Measurements from ENCODE around the gene STARD4.

The STARD4 gene, protein sequence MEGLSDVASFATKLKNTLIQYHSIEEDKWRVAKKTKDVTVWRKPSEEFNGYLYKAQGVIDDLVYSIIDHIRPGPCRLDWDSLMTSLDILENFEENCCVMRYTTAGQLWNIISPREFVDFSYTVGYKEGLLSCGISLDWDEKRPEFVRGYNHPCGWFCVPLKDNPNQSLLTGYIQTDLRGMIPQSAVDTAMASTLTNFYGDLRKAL

DNA sequence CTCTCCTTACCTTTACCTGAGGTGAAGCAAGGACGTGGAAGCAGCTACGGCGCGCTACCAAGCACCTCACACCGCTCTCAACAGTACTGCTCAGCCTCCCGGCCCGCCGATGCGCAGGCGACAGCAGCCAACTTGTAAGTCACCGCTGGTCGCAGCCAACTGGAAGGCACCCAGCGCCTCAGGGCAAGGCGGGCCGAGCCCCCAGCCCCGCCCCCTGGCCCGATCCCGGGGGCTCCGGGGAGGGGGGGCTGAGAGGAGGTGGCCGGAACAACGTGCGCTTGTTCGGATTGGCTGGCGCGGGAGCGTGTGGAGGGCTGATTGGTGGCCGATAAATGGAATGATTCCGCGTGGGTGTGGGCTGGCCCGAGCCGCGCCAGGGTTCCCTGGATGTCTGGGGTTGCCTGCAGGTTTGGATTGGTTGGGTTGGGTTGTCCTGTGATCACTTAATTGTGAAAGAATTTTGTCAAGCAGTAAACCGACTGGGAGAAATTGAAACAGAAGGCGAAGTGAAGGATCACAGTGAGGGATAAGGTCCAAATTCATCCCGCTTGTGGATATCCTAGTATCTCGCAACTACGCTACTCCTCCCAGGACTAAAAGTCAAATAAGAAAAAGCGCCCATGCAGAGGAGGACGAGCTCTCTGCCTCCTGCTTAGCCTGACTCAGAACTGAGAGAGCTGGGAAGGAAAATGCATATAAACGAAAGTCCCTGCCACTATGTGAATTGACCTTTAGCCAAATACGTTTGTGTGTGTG is at the start of gene STARD4:
STARD4 (minus strand) TSS at position 161 of the 756 bp plus-strand sequence. CDS start 5,102 bp downstream, outside the sequence.
- DNase-seq, result peak; percentile 99

DNA sequence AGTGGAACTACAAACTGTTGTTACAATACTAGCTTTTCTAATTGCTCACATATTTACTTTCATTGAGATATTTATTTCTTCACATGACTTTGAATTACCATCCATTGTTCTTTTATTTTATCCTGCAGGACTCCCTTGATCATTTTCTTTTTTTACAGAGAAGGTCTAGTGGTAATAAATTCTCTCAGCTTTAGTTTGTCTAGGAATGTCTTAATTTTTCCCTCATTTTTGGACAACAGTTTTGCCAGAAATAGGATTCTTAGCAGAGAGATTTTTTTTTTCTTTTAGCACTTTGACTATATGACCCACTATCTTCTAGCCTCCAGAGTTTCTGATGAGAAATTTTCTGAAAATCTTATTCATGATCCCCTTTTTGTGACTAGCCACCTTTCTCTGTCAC is 47.3 kb upstream of the STARD4 start:
- DNase-seq, result no peak

DNA sequence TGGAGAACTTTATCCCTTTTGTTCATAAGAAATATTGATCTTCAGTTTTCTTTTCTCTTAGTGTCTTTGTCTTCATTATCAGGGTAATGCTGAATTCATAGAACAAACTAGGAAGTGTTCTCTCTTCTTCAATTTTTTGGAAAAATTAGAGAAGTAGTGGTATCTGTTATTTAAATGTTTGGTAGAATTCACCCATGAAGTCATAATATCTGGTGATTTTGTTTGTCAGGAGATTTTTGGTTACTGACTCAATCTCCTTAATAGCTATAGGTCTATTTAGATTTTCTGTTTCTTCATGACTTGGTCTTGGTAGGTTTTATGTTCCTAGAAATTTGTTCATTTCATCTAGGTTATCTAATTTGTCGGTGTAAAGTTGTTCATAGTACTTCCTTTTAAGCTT is 45.4 kb upstream of the STARD4 start:
- DNase-seq, result no peak

GRCh38 chr5:111557111-111557510 is 44.8 kb upstream of the STARD4 start:
- no peak for DNase-seq

- DNase-seq, result no peak
Observed at GRCh38 chr5:111556501-111556900, 44.2 kb upstream of the STARD4 start.

DNA sequence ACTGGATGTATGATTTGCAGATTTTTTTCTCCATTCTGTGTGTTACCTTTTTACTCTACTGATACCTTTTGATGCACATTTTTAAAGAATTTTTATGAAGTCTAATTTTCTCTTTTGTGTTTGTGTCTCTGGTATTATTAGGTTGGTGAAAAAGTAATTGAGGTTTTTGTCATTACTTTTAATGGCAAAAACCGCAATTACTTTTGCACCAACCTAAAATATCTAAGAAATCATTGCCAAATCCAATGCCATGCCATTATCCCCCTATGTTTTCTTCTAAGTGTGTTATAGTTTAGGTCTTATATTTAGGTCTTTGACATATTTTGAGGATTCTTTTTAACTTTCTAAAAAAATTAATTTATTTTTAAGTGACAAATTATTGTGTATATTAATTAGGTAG is 43.4 kb upstream of the STARD4 start:
- DNase-seq, result no peak

GRCh38 chr5:111553868-111554267 is 41.5 kb upstream of the STARD4 start:
- no peak for DNase-seq

- no peak for DNase-seq
Observed at GRCh38 chr5:111552896-111553295, 40.6 kb upstream of the STARD4 start.

DNA sequence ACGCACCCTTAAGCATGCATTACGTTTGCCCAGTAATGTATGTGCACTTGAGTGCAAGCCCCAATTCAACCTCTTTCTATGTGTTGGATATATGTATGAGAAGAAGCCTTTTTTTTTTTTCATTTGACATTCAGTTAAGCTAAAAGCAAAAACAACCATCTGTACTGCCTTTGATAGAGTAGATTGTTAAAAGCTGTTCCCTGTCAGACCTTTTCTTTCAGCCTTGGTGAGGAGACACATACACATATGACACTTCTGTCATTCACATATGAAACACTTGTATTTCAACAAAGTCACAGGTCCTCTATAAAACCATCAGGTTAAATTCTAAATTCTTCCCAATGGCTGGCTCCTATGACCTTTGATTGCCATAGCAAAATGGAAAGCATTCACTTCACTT is 40.2 kb upstream of the STARD4 start:
- DNase-seq, result no peak

- no peak for DNase-seq
Observed at GRCh38 chr5:111551569-111552275, 39.4 kb upstream of the STARD4 start.

DNA sequence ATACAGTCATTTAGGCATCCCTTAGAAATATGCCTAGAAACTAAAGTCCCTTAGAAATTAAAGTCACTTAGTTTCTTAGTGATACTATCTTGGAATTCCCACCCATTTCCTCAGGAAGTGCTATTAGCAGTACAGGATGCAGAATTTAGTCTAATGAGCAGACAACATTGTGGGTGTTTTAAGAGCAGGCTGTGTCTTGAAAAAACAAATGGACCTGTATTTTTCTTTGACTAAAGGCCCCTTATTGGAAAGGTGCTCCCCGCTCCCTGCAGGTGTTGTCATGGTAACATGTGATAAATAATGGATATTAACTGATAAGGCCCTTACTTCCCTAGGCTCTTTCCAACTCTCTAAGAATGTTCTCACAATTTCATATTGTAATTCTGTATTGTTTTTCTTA is 38.8 kb upstream of the STARD4 start:
- DNase-seq, result no peak

DNA sequence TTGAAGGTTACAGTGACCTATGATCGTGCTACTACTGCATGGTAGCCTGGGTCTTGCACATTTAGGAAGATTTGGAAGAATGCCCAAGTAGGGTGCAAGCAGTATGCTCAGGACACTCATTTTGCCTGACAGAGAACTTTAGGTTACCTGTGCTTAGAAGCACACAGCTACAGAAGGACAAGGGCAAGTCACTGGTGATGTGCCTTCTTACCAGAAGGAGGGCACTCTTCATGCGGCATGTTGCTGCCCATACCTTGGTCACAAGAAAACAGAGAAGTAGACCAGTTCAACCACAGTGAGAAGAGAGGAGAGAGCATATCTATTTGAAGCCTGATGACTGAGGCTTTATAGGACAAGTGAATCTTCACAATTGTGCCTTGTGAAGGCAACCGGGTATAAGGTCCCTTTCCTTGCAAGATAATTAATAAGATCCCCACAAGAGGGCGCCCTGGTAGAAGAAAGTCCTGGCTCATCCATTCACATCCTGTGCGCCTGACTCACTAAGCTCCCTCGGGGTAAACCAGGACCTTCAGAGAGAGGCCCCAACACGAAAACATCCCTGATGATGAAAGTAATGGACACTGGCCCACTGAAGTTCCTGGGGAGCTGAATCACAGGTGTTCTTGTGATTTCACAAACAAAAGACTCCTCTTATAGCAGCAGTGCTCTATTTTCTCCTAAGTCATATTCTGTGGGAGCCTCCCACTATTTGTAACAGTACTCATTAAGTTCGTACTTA is 38.1 kb upstream of the STARD4 start:
- peak; percentile 87 for DNase-seq

GRCh38 chr5:111548992-111549649 is 36.8 kb upstream of the STARD4 start:
- DNase-seq, result peak; percentile 42

DNA sequence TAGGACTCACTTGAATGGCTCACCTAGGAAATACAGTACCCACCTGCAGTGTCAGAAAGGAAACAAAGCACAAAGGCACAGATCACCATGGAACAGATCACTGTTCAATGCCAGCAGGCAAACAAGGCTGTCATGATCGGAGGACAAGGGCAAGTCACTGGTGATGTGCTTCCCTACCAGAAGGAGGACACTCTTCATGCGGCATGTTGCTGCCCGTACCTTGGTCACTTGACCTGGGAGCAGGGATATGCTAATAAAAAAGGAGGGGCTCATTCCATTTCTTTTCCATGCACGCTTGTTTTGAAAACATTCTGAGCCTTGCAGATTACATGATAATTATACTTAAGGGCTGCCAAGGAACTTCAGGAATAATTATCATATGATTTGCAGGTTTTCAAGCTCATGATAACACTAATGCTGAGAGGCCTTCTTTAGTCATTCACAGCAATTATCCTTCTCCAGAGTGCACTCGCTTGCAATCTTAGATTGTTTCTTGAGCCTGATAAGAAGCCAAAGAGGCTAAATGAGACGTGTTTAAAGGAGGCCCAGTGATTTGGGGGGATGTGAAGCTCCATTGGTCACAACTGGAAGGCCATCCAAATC is 36.1 kb upstream of the STARD4 start:
- DNase-seq, result no peak

DNA sequence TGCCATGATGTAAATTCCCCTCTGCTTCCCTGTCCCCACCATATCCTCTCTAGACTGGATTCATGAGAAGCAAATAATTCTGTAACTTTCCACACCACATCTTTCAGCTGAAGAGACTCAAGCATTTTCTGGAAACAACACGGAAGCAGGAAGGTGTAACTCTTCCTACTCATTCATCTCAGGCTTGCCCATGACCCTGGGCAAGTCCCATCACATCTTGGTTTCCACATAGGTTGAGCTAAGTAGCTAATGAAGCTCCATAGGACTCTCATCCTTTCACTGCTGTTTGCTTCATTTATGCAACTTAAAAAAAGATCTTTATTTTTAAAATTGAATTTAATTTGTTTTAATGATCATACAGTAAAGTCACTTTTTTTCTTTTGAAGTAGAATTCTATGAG is 32.7 kb upstream of the STARD4 start:
- DNase-seq, result no peak

GRCh38 chr5:111537141-111538024 is 25.0 kb upstream of the STARD4 start:
- DNase-seq, result no peak

DNA sequence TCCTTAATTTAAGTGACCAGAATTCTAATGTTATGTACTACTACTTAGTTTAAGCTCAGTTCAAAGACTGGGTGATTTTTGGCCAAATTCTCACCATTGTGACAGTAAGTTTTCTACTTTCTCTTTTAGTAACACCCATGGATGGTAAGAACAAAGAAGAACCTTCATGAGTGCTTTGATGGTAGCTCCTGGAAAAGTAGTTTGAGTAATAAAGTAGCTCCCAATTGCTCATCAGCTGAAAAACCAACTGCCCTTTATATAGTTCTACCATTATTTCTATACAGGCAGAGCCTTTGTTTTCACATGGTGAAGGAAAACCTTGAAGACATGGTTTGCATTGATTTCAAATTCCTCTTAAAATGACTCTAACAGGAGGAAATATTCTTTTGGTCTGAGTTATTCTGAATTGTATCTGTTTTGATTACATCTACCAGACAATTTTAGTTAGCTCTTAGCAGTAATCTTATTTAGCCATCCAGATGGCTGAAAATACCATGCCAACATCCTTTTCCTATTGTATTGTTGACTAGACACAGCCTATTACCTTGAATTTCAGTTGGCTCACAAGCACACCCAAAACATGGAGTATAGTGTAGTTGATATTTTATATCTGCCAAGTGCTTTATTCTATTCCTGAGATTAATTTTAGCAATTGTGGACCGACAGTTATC is 23.7 kb upstream of the STARD4 start:
- no peak for DNase-seq

GRCh38 chr5:111532886-111533582 is 20.7 kb upstream of the STARD4 start:
- DNase-seq, result no peak

- DNase-seq, result peak; percentile 6
Observed at GRCh38 chr5:111530298-111530740, 18.0 kb upstream of the STARD4 start.

DNA sequence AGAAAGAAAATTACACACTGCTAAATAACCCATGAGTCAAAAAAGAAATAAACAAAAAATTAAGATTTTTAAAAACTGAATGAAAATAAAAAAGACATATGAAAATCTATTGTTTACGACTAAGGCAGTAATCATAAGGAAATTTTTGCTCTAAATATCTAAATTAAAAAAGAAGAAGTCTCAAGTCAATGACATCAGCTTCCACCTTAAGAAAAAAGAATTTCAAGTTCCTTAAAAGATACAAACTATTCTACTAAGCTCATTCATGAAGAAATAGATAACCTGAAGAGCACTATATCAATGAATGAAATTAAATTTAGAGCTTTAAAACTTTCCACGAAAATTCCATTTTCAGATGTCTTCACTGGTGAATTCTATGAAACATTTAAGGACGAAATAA is 15.7 kb upstream of the STARD4 start:
- DNase-seq, result no peak

All from DMS53 (cell line).